Measurements from ENCODE around the gene AKNAD1.
"Not testable (repeated sequence)": the region's sequence is repeated elsewhere in the genome, so short reads cannot be mapped to it uniquely, and the experiment has no call there.

AKNAD1 gene

GRCh38 chr1:108792420-108792819 is 64.5 kb downstream of the AKNAD1 start:
- TF ChIP-seq CTCF (IDR thresholded peaks at IDR 0.05; ENCODE audit: insufficient read depth, low read length, missing control alignments) = no peak
- DNase-seq (ENCODE audit: low read depth, low spot score) = no peak
- H3K4me3 ChIP-seq (ENCODE audit: low read depth, low read length) = no peak overlapping the region
- CTCF ChIA-PET = interaction anchor here (0.8 kb wide), 1 partner anchor 36 kb away, joined by 3 read pairs; no protein-coding TSS in a partner anchor
- POLR2A ChIA-PET = no interaction called here

- no peak for TF ChIP-seq CTCF (IDR thresholded peaks at IDR 0.05; ENCODE audit: insufficient read depth, low read length, missing control alignments)
These were observed 65.1 kb downstream of the AKNAD1 start for GRCh38 chr1:108791790-108792189.

GRCh38 chr1:108785880-108786279 is 71.0 kb downstream of the AKNAD1 start:
- no peak for TF ChIP-seq CTCF (IDR thresholded peaks at IDR 0.05; ENCODE audit: insufficient read depth, low read length, missing control alignments)
- DNase-seq (ENCODE audit: low read depth, low spot score) = no peak
- CTCF ChIA-PET = no interaction called here
- no peak overlapping the region for H3K4me3 ChIP-seq (ENCODE audit: low read depth, low read length)
- POLR2A ChIA-PET = no interaction called here

More at GRCh38 chr1:108791790-108792189, 65.1 kb downstream of the AKNAD1 start:
- no peak for DNase-seq (ENCODE audit: low read depth, low spot score)
- POLR2A ChIA-PET = no interaction called here
- H3K4me3 ChIP-seq (ENCODE audit: low read depth, low read length) = no peak overlapping the region
- CTCF ChIA-PET = interaction anchor here (0.8 to 1.3 kb wide), 2 partner anchors 36 to 107 kb away, joined by 3 read pairs; no protein-coding TSS in a partner anchor

- CTCF ChIA-PET = no interaction called here
- POLR2A ChIA-PET = no interaction called here
- DNase-seq (ENCODE audit: low read depth, low spot score) = no peak
These were observed 71.6 kb downstream of the AKNAD1 start for GRCh38 chr1:108785264-108785663.

GRCh38 chr1:108781575-108781944 is 75.3 kb downstream of the AKNAD1 start:
- CTCF ChIA-PET; H3K4me3 ChIP-seq (ENCODE audit: low read depth, low read length); POLR2A ChIA-PET; DNase-seq (ENCODE audit: low read depth, low spot score): not testable (repeated sequence)

More at GRCh38 chr1:108785264-108785663, 71.6 kb downstream of the AKNAD1 start:
- H3K4me3 ChIP-seq (ENCODE audit: low read depth, low read length) = no peak overlapping the region
- no peak for TF ChIP-seq CTCF (IDR thresholded peaks at IDR 0.05; ENCODE audit: insufficient read depth, low read length, missing control alignments)

GRCh38 chr1:108780937-108781574 is 75.8 kb downstream of the AKNAD1 start:
- CTCF ChIA-PET = interaction anchor here (1.5 to 3.5 kb wide), 2 partner anchors 48 to 118 kb away, joined by 5 to 11 read pairs; no protein-coding TSS in a partner anchor
- TF ChIP-seq CTCF (IDR thresholded peaks at IDR 0.05; ENCODE audit: insufficient read depth, low read length, missing control alignments) = no peak
- H3K4me3 ChIP-seq (ENCODE audit: low read depth, low read length) = no peak overlapping the region
- POLR2A ChIA-PET = no interaction called here
- DNase-seq (ENCODE audit: low read depth, low spot score) = no peak

- no peak for DNase-seq (ENCODE audit: low read depth, low spot score)
- POLR2A ChIA-PET = no interaction called here
- TF ChIP-seq CTCF (IDR thresholded peaks at IDR 0.05; ENCODE audit: insufficient read depth, low read length, missing control alignments) = no peak
- no peak overlapping the region for H3K4me3 ChIP-seq (ENCODE audit: low read depth, low read length)
- CTCF ChIA-PET = interaction anchor here (1.5 to 3.5 kb wide), 2 partner anchors 49 to 119 kb away, joined by 5 to 11 read pairs; no protein-coding TSS in a partner anchor
These were observed 77.4 kb downstream of the AKNAD1 start for GRCh38 chr1:108779455-108779854.
